ENCODE measurements around the gene MUSTN1.

MUSTN1 gene

GRCh38 chr3:52784021-52784621, 50.7 kb downstream of the MUSTN1 start:
- DNase-seq, result no peak

- no peak for DNase-seq
Measured at GRCh38 chr3:52783211-52783555, 51.6 kb downstream of the MUSTN1 start.
